ENCODE measurements around the gene BCKDK. TPM values are rescaled to one million over a fixed set of nuclear protein-coding genes. Genes with fewer than 3 reads are reported as not detected.

The BCKDK gene
- polyA plus RNA-seq, 4 donors = 23.8 to 30.5 (median 27.6) TPM

GRCh38 chr16:31071861-31072260 lies 36.3 kb upstream of the BCKDK start:
- Histone ChIP-seq H3K36me3 (ENCODE audit: control insufficient read depth in 3 of 3, insufficient read depth in 2 of 3, low read depth in 1 of 3, low read length in 3 of 3) (peaks cover 0 to 9% (median 1%) of the 10 kb centered on the region in 3 donors), H3K27me3 (ENCODE audit: control insufficient read depth in 3 of 3, insufficient read depth in 3 of 3, low read length in 3 of 3) (no peaks in the 10 kb centered on the region), H3K9me3 (ENCODE audit: control insufficient read depth in 2 of 2, insufficient read depth in 1 of 2, low read depth in 1 of 2, low read length in 1 of 2) (no peaks in the 10 kb centered on the region), H3K4me1 (ENCODE audit: control insufficient read depth in 3 of 3, insufficient read depth in 2 of 3, low read depth in 1 of 3, low read length in 2 of 3) (peaks cover 0 to 7% (median 6%) of the 10 kb centered on the region in 3 donors), H3K27ac (ENCODE audit: low read depth in 1 of 3, low read length in 2 of 3) (peak overlapping the region in 1 of 3 donors; percentile 13), H3K4me3 (ENCODE audit: low read depth in 1 of 3, low read length in 3 of 3) (peak overlapping the region in 2 of 3 donors; percentile 89 to 99)
- FAIRE-seq (no peak), DNase-seq (peak; percentile 19)
- WGBS, 3 donors = 11 to 32% (median 22%) methylated on average over 4 of the region's 4 CpGs

DNA sequence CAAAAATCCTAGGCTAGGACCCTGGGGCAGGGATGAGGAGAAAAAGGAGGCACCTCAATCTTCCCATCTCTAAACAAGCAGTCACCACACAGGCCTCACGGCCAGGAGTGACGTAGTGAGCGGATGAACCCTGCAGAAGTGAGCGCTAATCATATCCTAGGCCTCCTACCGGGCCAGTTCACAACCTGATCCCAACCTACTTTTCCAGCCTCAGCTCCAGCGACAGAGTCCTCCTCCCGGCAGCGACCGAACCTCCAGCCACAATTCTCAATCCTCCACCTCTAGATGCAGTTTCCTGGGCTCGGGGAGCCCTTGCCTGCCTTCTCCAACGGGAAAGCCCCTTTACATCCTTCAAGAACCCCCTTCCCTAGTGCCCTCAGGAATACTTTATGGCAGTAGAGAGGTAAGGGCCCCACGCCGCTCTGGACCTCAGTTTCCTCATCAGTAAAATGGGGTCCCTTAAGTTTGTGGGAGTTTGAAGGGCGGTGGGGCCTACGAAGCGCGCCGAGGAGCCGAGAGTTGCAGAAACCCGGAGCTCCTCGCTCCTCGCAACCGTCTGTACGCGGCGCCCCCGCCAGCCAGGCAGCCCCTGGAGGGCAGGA lies 35.5 kb upstream of the BCKDK start:
- FAIRE-seq (no peak), DNase-seq (peak; percentile 36 to 58)
- Histone ChIP-seq H3K9me3 (ENCODE audit: control insufficient read depth in 2 of 2, insufficient read depth in 1 of 2, low read depth in 1 of 2, low read length in 1 of 2) (no peaks in the 10 kb centered on the region), H3K4me3 (ENCODE audit: low read depth in 1 of 3, low read length in 3 of 3) (peak overlapping the region; percentile 83 to 99 (median 89)), H3K27me3 (ENCODE audit: control insufficient read depth in 3 of 3, insufficient read depth in 3 of 3, low read length in 3 of 3) (no peaks in the 10 kb centered on the region), H3K36me3 (ENCODE audit: control insufficient read depth in 3 of 3, insufficient read depth in 2 of 3, low read depth in 1 of 3, low read length in 3 of 3) (peaks cover 0 to 17% (median 4%) of the 10 kb centered on the region in 3 donors), H3K27ac (ENCODE audit: low read depth in 1 of 3, low read length in 2 of 3) (peak overlapping the region; percentile 71 to 98 (median 82)), H3K4me1 (ENCODE audit: control insufficient read depth in 3 of 3, insufficient read depth in 2 of 3, low read depth in 1 of 3, low read length in 2 of 3) (peaks cover 0 to 7% (median 6%) of the 10 kb centered on the region in 3 donors)
- WGBS, 3 donors = 1 to 2% (median 1%) methylated on average over 27 of the region's 27 CpGs

DNA sequence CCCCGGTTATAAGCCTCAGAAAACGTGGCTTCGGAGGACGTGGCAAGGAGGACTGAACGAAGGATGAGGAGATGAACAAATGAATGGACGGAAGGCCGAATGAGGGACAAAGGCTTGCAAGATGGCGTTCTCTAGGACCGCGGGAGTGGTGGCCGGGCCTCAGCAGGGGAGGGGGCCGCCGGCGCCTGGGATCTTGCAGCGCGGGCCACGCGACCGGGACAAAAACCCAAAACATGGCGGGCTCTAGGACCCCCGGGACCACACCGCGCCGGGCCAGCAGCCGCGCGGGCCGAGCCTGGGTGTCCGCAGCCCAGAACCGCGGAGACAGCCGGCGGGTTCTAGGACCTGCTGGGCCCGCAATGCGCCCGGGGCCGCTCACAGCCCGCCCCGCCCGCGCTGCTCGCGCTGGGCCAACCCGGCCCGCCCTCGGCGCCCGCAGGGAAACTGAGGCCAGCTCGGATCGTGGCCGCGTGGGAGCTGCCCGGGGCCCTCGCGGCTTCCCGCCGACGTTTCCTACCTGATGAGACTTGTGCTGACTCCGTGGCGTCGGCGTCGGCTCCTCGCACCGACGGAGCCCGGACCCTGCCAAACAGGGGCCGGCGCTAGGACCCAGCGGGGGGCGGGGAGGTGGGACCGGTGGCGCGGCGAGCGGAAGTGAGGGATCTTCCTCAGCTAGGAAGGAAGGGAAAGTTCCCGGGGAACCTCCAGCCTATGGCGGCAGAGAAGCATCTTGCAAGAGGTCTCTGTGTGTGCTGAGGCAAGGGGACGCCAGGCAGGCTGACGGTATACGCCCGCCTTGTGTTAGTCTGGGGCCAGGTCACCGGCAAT lies 34.8 kb upstream of the BCKDK start:
- DNase-seq (peak; percentile 90 to 98), FAIRE-seq (no peak)
- H3K9me3 ChIP-seq (ENCODE audit: control insufficient read depth in 2 of 2, insufficient read depth in 1 of 2, low read depth in 1 of 2, low read length in 1 of 2) = no peaks in the 10 kb centered on the region
- peaks cover 0 to 7% (median 6%) of the 10 kb centered on the region in 3 donors for H3K4me1 ChIP-seq (ENCODE audit: control insufficient read depth in 3 of 3, insufficient read depth in 2 of 3, low read depth in 1 of 3, low read length in 2 of 3)
- H3K27ac ChIP-seq (ENCODE audit: low read depth in 1 of 3, low read length in 2 of 3) = peak overlapping the region; percentile 82 to 98 (median 82)
- no peaks in the 10 kb centered on the region for H3K27me3 ChIP-seq (ENCODE audit: control insufficient read depth in 3 of 3, insufficient read depth in 3 of 3, low read length in 3 of 3)
- WGBS, 3 donors = 0% methylated on average over 75 to 83 of the region's 83 CpGs
- peak overlapping the region; percentile 83 to 99 (median 89) for H3K4me3 ChIP-seq (ENCODE audit: low read depth in 1 of 3, low read length in 3 of 3)
- H3K36me3 ChIP-seq (ENCODE audit: control insufficient read depth in 3 of 3, insufficient read depth in 2 of 3, low read depth in 1 of 3, low read length in 3 of 3) = peaks cover 3 to 24% (median 4%) of the 10 kb centered on the region in 3 donors

DNA sequence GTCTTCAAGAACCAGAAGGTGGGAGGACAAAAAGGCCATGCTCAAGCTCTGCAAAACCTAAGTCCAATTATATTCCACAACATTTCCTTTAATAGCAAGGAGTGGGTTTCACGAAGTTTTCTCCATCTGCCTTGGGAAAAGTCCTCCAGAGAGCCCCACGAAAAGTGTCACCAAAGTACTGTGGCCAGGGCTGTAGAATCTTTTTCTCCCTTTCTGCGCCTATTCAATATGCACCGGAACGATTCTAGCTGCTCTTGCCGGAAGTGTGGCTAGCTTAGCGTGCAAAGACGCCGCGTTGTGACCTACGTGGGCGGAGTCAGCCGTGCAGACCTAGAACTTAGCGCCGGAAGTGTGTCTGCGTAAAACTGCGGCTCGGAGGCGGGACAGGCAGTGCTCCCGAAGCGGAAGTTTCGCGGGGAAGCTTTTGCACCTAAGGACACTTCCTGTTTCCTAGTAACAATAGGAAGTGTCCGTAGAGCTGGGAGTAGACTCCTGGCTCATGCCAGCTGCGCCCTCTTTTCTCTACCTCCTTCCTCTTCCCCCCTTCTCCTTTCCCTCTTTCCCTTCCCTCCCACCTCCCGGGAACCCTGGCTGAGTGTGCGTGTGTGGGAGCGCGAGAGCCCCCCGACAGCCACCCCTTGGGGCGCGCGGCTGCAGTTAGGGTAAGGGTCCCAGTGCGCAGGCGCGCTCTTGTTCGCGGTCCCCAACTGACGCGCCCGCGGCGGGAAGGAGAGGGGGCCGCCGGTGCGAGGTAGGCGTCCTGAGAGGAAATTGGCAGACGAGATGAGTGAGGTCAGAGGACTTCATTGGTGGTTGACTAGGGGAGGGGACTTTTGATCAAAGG lies 34.0 kb upstream of the BCKDK start, which contains the start of the genes ZNF646 and ZNF668:
ZNF646 (plus strand) TSS at position 453 of the 844 bp plus-strand sequence. CDS start 1,903 bp downstream, outside the sequence.
ZNF668 (minus strand) TSS at position 271 of the 844 bp plus-strand sequence. CDS start 9,781 bp downstream, outside the sequence.
- peak; percentile 99 for DNase-seq
- H3K9me3 ChIP-seq (ENCODE audit: control insufficient read depth in 2 of 2, insufficient read depth in 1 of 2, low read depth in 1 of 2, low read length in 1 of 2) = no peaks in the 10 kb centered on the region
- H3K27me3 ChIP-seq (ENCODE audit: control insufficient read depth in 3 of 3, insufficient read depth in 3 of 3, low read length in 3 of 3) = no peaks in the 10 kb centered on the region
- H3K4me3 ChIP-seq (ENCODE audit: low read depth in 1 of 3, low read length in 3 of 3) = peak within 1 kb of the TSS; percentile 83 to 99 (median 89)
- 0 to 1% (median 0%) methylated on average over 48 of the region's 48 CpGs for WGBS, 3 donors
- H3K27ac ChIP-seq (ENCODE audit: low read depth in 1 of 3, low read length in 2 of 3) = peak within 1 kb of the TSS; percentile 82 to 98 (median 87)
- FAIRE-seq = no peak
- peaks cover 0 to 7% (median 6%) of the 10 kb centered on the region in 3 donors for H3K4me1 ChIP-seq (ENCODE audit: control insufficient read depth in 3 of 3, insufficient read depth in 2 of 3, low read depth in 1 of 3, low read length in 2 of 3)
- peaks cover 4 to 32% (median 11%) of the 10 kb centered on the region in 3 donors for H3K36me3 ChIP-seq (ENCODE audit: control insufficient read depth in 3 of 3, insufficient read depth in 2 of 3, low read depth in 1 of 3, low read length in 3 of 3)

- peak overlapping the region; percentile 71 to 99 (median 89) for H3K4me3 ChIP-seq (ENCODE audit: low read depth in 1 of 3, low read length in 3 of 3)
- no peak for FAIRE-seq
- no peak for DNase-seq
- peaks cover 0 to 7% (median 6%) of the 10 kb centered on the region in 3 donors for H3K4me1 ChIP-seq (ENCODE audit: control insufficient read depth in 3 of 3, insufficient read depth in 2 of 3, low read depth in 1 of 3, low read length in 2 of 3)
- no peaks in the 10 kb centered on the region for H3K27me3 ChIP-seq (ENCODE audit: control insufficient read depth in 3 of 3, insufficient read depth in 3 of 3, low read length in 3 of 3)
- H3K9me3 ChIP-seq (ENCODE audit: control insufficient read depth in 2 of 2, insufficient read depth in 1 of 2, low read depth in 1 of 2, low read length in 1 of 2) = no peaks in the 10 kb centered on the region
- peak overlapping the region; percentile 82 to 87 (median 87) for H3K27ac ChIP-seq (ENCODE audit: low read depth in 1 of 3, low read length in 2 of 3)
- WGBS, 3 donors = 1 to 2% (median 1%) methylated on average over 7 of the region's 7 CpGs
- H3K36me3 ChIP-seq (ENCODE audit: control insufficient read depth in 3 of 3, insufficient read depth in 2 of 3, low read depth in 1 of 3, low read length in 3 of 3) = peaks cover 9 to 38% (median 12%) of the 10 kb centered on the region in 3 donors
These were observed 33.4 kb upstream of the BCKDK start for GRCh38 chr16:31074814-31075183.

- Histone ChIP-seq H3K36me3 (ENCODE audit: control insufficient read depth in 3 of 3, insufficient read depth in 2 of 3, low read depth in 1 of 3, low read length in 3 of 3) (peaks cover 11 to 54% (median 16%) of the 10 kb centered on the region in 3 donors), H3K4me3 (ENCODE audit: low read depth in 1 of 3, low read length in 3 of 3) (no peak overlapping the region)
- 77 to 82% (median 82%) methylated on average over 16 of the region's 16 CpGs for WGBS, 3 donors
These were observed 31.9 kb upstream of the BCKDK start for GRCh38 chr16:31076319-31076718.

GRCh38 chr16:31077024-31077423 lies 31.2 kb upstream of the BCKDK start:
- Histone ChIP-seq H3K4me1 (ENCODE audit: control insufficient read depth in 3 of 3, insufficient read depth in 2 of 3, low read depth in 1 of 3, low read length in 2 of 3) (peaks cover 0 to 6% (median 5%) of the 10 kb centered on the region in 3 donors), H3K9me3 (ENCODE audit: control insufficient read depth in 2 of 2, insufficient read depth in 1 of 2, low read depth in 1 of 2, low read length in 1 of 2) (no peaks in the 10 kb centered on the region), H3K27me3 (ENCODE audit: control insufficient read depth in 3 of 3, insufficient read depth in 3 of 3, low read length in 3 of 3) (no peaks in the 10 kb centered on the region), H3K36me3 (ENCODE audit: control insufficient read depth in 3 of 3, insufficient read depth in 2 of 3, low read depth in 1 of 3, low read length in 3 of 3) (peaks cover 14 to 61% (median 16%) of the 10 kb centered on the region in 3 donors), H3K27ac (ENCODE audit: low read depth in 1 of 3, low read length in 2 of 3) (no peak overlapping the region), H3K4me3 (ENCODE audit: low read depth in 1 of 3, low read length in 3 of 3) (no peak overlapping the region)
- WGBS, 3 donors = 97 to 98% (median 97%) methylated on average over 12 to 13 of the region's 13 CpGs
- FAIRE-seq = no peak
- no peak for DNase-seq

More at GRCh38 chr16:31076319-31076718, 31.9 kb upstream of the BCKDK start:
- peaks cover 0 to 7% (median 6%) of the 10 kb centered on the region in 3 donors for H3K4me1 ChIP-seq (ENCODE audit: control insufficient read depth in 3 of 3, insufficient read depth in 2 of 3, low read depth in 1 of 3, low read length in 2 of 3)
- no peak overlapping the region for H3K27ac ChIP-seq (ENCODE audit: low read depth in 1 of 3, low read length in 2 of 3)
- H3K27me3 ChIP-seq (ENCODE audit: control insufficient read depth in 3 of 3, insufficient read depth in 3 of 3, low read length in 3 of 3) = no peaks in the 10 kb centered on the region
- DNase-seq (no peak), FAIRE-seq (no peak)
- H3K9me3 ChIP-seq (ENCODE audit: control insufficient read depth in 2 of 2, insufficient read depth in 1 of 2, low read depth in 1 of 2, low read length in 1 of 2) = no peaks in the 10 kb centered on the region
